Measurements from ENCODE around the gene DTWD2.

DTWD2 gene

GRCh38 chr5:118857700-118858099 lies 130.6 kb downstream of the DTWD2 start:
- TF ChIP-seq, protein P1, sequence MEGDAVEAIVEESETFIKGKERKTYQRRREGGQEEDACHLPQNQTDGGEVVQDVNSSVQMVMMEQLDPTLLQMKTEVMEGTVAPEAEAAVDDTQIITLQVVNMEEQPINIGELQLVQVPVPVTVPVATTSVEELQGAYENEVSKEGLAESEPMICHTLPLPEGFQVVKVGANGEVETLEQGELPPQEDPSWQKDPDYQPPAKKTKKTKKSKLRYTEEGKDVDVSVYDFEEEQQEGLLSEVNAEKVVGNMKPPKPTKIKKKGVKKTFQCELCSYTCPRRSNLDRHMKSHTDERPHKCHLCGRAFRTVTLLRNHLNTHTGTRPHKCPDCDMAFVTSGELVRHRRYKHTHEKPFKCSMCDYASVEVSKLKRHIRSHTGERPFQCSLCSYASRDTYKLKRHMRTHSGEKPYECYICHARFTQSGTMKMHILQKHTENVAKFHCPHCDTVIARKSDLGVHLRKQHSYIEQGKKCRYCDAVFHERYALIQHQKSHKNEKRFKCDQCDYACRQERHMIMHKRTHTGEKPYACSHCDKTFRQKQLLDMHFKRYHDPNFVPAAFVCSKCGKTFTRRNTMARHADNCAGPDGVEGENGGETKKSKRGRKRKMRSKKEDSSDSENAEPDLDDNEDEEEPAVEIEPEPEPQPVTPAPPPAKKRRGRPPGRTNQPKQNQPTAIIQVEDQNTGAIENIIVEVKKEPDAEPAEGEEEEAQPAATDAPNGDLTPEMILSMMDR (IDR thresholded peaks at IDR 0.05), result no peak

- TF ChIP-seq, protein P1 (IDR thresholded peaks at IDR 0.05), result no peak
Measured at GRCh38 chr5:118854819-118855218, 133.5 kb downstream of the DTWD2 start.

DNA sequence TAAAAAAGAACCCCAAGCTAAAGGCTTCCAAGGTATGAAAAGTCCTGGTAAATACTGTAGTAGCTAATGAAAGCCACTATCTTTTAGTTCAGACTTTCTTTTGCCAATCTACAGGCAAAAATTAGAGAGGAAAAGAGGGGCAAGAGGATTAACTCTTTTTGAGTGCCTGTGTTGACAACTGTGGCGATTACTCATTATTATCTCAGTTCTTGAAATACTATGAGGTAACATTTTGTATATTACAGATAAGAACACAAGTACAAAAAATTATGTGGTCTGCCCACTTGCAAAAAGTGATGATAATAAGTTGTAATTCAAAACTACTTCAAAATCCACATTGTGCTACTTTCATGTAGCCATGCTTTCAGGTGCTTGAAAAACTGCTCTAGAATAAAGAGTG lies 144.0 kb downstream of the DTWD2 start:
- TF ChIP-seq, protein P1 (IDR thresholded peaks at IDR 0.05), result no peak

GRCh38 chr5:118834710-118835109 lies 153.6 kb downstream of the DTWD2 start:
- TF ChIP-seq, protein P1 (IDR thresholded peaks at IDR 0.05), result no peak

- TF ChIP-seq, protein P1 (IDR thresholded peaks at IDR 0.05), result no peak
Measured at GRCh38 chr5:118832974-118833373, 155.4 kb downstream of the DTWD2 start.

DNA sequence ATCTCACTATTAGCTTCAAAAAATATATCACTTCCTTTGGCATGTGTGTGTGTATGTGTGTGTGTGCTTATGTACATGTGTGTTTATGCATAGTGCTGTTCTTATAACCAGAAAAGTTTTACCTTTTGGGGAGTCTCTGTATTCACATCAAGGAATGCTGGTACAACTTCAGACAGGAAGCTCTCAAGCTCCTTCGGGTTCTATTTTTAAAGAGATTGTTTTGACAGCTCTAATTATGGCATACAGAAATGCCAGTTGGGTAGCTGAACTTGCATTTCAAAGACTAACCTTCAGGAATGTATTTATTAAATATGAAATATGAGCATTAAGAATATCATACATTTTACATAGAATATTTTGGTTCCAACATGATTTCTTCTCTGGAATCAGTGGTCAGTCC lies 163.1 kb downstream of the DTWD2 start:
- TF ChIP-seq, protein P1 (IDR thresholded peaks at IDR 0.05), result no peak

DNA sequence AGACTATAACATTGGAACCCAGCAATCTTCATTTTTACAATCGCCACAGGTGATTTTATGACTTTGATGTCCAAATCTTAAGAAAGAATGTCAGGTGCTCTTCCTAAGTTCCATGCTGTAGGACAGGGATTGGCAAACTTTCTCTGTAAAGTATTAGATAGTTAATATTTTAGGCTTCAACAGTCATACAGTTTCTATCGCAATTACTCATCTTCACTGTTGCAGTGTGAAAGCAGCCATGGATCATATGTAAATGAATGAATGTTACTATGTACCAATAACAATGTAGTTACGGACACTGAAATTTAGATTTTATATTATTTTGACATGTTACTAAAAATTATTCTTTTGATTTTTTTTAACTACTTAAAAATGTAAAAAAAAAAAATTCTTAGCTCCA lies 169.7 kb downstream of the DTWD2 start:
- TF ChIP-seq, protein P1 (IDR thresholded peaks at IDR 0.05), result no peak

DNA sequence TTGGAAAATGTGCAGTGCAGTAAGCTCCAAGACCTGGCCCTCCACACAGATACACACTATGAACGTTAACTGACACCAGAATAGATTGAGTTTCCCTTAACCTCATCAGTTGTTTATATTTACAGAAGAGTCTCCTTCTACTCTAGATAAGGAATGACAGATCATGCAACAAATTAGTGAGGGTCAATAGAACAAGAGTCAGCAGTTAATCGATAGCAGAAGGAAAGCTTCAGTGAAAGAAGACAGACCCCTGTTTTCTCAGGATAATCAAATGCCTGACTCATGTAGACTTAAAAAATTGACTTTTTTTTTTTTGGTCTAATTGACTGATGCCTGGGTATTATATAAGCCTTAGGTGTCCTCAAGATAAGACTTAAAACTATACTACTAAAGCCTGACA lies 179.9 kb downstream of the DTWD2 start:
- TF ChIP-seq, protein P1 (IDR thresholded peaks at IDR 0.05), result no peak

Measured in LNCAP (cell line).